ENCODE data around the gene RARB.

The RARB gene

GRCh38 chr3:25513642-25514266 lies 85.7 kb downstream of the RARB start:
- no peak overlapping the region for H3K4me3 ChIP-seq (ENCODE audit: low read depth, low read length)
- no peak for DNase-seq (ENCODE audit: low read depth, low spot score)
- in situ Hi-C loops (cut with HindIII; ENCODE audit: low sequenced_read_pairs) = no loop called here
- TF ChIP-seq, protein P1, sequence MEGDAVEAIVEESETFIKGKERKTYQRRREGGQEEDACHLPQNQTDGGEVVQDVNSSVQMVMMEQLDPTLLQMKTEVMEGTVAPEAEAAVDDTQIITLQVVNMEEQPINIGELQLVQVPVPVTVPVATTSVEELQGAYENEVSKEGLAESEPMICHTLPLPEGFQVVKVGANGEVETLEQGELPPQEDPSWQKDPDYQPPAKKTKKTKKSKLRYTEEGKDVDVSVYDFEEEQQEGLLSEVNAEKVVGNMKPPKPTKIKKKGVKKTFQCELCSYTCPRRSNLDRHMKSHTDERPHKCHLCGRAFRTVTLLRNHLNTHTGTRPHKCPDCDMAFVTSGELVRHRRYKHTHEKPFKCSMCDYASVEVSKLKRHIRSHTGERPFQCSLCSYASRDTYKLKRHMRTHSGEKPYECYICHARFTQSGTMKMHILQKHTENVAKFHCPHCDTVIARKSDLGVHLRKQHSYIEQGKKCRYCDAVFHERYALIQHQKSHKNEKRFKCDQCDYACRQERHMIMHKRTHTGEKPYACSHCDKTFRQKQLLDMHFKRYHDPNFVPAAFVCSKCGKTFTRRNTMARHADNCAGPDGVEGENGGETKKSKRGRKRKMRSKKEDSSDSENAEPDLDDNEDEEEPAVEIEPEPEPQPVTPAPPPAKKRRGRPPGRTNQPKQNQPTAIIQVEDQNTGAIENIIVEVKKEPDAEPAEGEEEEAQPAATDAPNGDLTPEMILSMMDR (IDR thresholded peaks at IDR 0.05; ENCODE audit: low read depth, low read length) = no peak

- in situ Hi-C loops (cut with HindIII; ENCODE audit: low sequenced_read_pairs) = no loop called here
- TF ChIP-seq, protein P1 (IDR thresholded peaks at IDR 0.05; ENCODE audit: low read depth, low read length) = no peak
- no peak overlapping the region for H3K4me3 ChIP-seq (ENCODE audit: low read depth, low read length)
- DNase-seq (ENCODE audit: low read depth, low spot score) = no peak
These were observed 87.1 kb downstream of the RARB start for GRCh38 chr3:25515171-25515570.

DNA sequence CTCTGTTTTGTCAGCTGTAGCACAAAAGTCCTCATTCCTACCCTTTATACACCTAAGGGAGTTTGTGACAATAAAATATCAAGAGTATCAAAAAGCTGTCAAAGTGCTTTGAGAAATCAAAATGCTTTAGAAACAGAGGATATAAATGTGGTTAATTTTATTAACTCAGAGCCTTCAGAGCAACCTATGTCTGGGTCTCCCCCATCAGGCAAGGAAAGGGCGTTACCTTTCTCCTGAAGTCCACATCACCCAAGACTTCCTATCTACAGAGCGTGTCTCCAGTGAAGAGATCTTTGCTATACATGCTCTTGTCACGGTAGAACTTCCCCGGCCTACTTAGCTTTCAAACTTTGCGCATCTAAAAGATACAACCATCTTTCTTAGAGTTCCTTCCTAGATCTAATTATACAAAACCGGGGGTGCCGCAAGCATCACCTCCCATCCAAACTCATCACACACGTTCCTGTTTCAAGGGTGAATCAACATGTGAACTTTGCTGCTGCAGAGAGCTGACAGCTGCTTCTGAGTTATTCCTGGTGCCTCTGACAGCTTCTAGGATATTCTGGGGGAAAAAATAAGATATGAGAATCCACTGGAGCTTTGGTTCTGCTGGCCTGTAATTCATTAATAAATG lies 93.0 kb downstream of the RARB start:
- H3K4me3 ChIP-seq (ENCODE audit: low read depth, low read length) = no peak overlapping the region
- in situ Hi-C loops (cut with HindIII; ENCODE audit: low sequenced_read_pairs) = no loop called here
- DNase-seq (ENCODE audit: low read depth, low spot score) = no peak
- TF ChIP-seq, protein P1 (IDR thresholded peaks at IDR 0.05; ENCODE audit: low read depth, low read length) = no peak

DNA sequence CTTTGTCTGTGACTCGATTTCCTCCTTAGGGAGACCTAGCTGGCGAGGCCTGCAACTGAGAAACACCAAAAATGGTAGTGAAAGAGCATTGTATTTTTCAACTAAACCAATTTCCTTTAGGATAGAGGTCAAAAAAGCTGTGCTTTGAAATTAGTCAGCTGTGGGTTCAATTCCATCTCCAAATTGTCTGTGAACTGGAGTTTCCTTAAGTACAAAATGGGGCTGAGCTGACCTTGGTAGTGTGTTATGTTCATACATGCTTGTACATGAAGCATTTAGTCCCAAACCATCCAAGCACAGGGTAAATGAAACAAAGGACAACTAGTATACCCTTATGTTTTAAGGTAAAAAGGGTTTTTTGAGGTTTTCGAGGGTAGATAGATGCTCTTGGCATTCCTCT lies 99.3 kb downstream of the RARB start:
- in situ Hi-C loops (cut with HindIII; ENCODE audit: low sequenced_read_pairs) = no loop called here

GRCh38 chr3:25527801-25528200 lies 99.7 kb downstream of the RARB start:
- DNase-seq (ENCODE audit: low read depth, low spot score) = peak; percentile 52
- TF ChIP-seq, protein P1 (IDR thresholded peaks at IDR 0.05; ENCODE audit: low read depth, low read length) = no peak
- in situ Hi-C loops (cut with HindIII; ENCODE audit: low sequenced_read_pairs) = no loop called here
- H3K4me3 ChIP-seq (ENCODE audit: low read depth, low read length) = no peak overlapping the region

More for the DNA sequence above, 99.3 kb downstream of the RARB start:
- no peak for DNase-seq (ENCODE audit: low read depth, low spot score)
- TF ChIP-seq, protein P1 (IDR thresholded peaks at IDR 0.05; ENCODE audit: low read depth, low read length) = no peak
- H3K4me3 ChIP-seq (ENCODE audit: low read depth, low read length) = no peak overlapping the region

- in situ Hi-C loops (cut with HindIII; ENCODE audit: low sequenced_read_pairs) = no loop called here
- H3K4me3 ChIP-seq (ENCODE audit: low read depth, low read length) = no peak overlapping the region
- TF ChIP-seq, protein P1 (IDR thresholded peaks at IDR 0.05; ENCODE audit: low read depth, low read length) = no peak
- DNase-seq (ENCODE audit: low read depth, low spot score) = no peak
These were observed 103.9 kb downstream of the RARB start for GRCh38 chr3:25531971-25532370.
